ENCODE data around the gene QRSL1. TPM values are rescaled to one million over a fixed set of nuclear protein-coding genes. Genes with fewer than 3 reads are reported as not detected.

The QRSL1 gene
- total and polyA plus RNA-seq, 2 donors from 2014 or later = 12.5 to 18.0 TPM

GRCh38 chr6:106684011-106684410 is 54.6 kb downstream of the QRSL1 start:
- no peaks in the 10 kb centered on the region for H3K9me3 ChIP-seq (ENCODE audit: control insufficient read depth in 2 of 3, insufficient read depth in 1 of 3, low read length in 3 of 3)
- no peak overlapping the region for H3K9ac ChIP-seq (ENCODE audit: low read length in 3 of 3)
- H3K27ac ChIP-seq (ENCODE audit: low read depth in 2 of 2, low read length in 2 of 2) = no peak overlapping the region
- peaks cover 0 to 5% (median 0%) of the 10 kb centered on the region in 3 donors for H3K4me1 ChIP-seq (ENCODE audit: control insufficient read depth in 2 of 3, insufficient read depth in 2 of 3, low read depth in 1 of 3, low read length in 3 of 3)
- FAIRE-seq (no peak), DNase-seq (no peak)
- no peak overlapping the region for H3K4me3 ChIP-seq (ENCODE audit: low read length in 3 of 3)
- intact Hi-C loops (cut with DNase I) = no loop called here
- TF ChIP-seq CTCF (IDR thresholded peaks at IDR 0.05; ENCODE audit: borderline replicate concordance, extremely low read depth, insufficient read depth) = no peak
- no peaks in the 10 kb centered on the region for H3K27me3 ChIP-seq (ENCODE audit: control insufficient read depth, insufficient read depth, low read length)
- no peaks in the 10 kb centered on the region for H3K36me3 ChIP-seq (ENCODE audit: control insufficient read depth in 2 of 3, insufficient read depth in 3 of 3, low read length in 3 of 3)

- H3K27ac ChIP-seq (ENCODE audit: low read depth in 2 of 2, low read length in 2 of 2) = no peak overlapping the region
- H3K4me1 ChIP-seq (ENCODE audit: control insufficient read depth in 2 of 3, insufficient read depth in 2 of 3, low read depth in 1 of 3, low read length in 3 of 3) = peaks cover 0 to 5% (median 0%) of the 10 kb centered on the region in 3 donors
- DNase-seq (no peak), FAIRE-seq (no peak)
- H3K36me3 ChIP-seq (ENCODE audit: control insufficient read depth in 2 of 3, insufficient read depth in 3 of 3, low read length in 3 of 3) = no peaks in the 10 kb centered on the region
- H3K9ac ChIP-seq (ENCODE audit: low read length in 3 of 3) = no peak overlapping the region
- no peak overlapping the region for H3K4me3 ChIP-seq (ENCODE audit: low read length in 3 of 3)
- H3K27me3 ChIP-seq (ENCODE audit: control insufficient read depth, insufficient read depth, low read length) = no peaks in the 10 kb centered on the region
- intact Hi-C loops (cut with DNase I) = no loop called here
- TF ChIP-seq CTCF (IDR thresholded peaks at IDR 0.05; ENCODE audit: borderline replicate concordance, extremely low read depth, insufficient read depth) = no peak
- H3K9me3 ChIP-seq (ENCODE audit: control insufficient read depth in 2 of 3, insufficient read depth in 1 of 3, low read length in 3 of 3) = no peaks in the 10 kb centered on the region
Observed at GRCh38 chr6:106685833-106686232, 56.5 kb downstream of the QRSL1 start.

- Histone ChIP-seq H3K36me3 (ENCODE audit: control insufficient read depth in 2 of 3, insufficient read depth in 3 of 3, low read length in 3 of 3) (no peaks in the 10 kb centered on the region), H3K9me3 (ENCODE audit: control insufficient read depth in 2 of 3, insufficient read depth in 1 of 3, low read length in 3 of 3) (no peaks in the 10 kb centered on the region), H3K4me3 (ENCODE audit: low read length in 3 of 3) (peak overlapping the region in 2 of 3 donors; percentile 18 to 54), H3K4me1 (ENCODE audit: control insufficient read depth in 2 of 3, insufficient read depth in 2 of 3, low read depth in 1 of 3, low read length in 3 of 3) (peaks cover 0 to 21% (median 2%) of the 10 kb centered on the region in 3 donors), H3K27me3 (ENCODE audit: control insufficient read depth, insufficient read depth, low read length) (no peaks in the 10 kb centered on the region), H3K9ac (ENCODE audit: low read length in 3 of 3) (peak overlapping the region in 1 of 3 donors; percentile 62), H3K27ac (ENCODE audit: low read depth in 2 of 2, low read length in 2 of 2) (no peak overlapping the region)
- FAIRE-seq (no peak), DNase-seq (no peak)
- intact Hi-C loops (cut with DNase I) = no loop called here
- no peak for TF ChIP-seq CTCF (IDR thresholded peaks at IDR 0.05; ENCODE audit: borderline replicate concordance, extremely low read depth, insufficient read depth)
Observed at GRCh38 chr6:106688177-106688951, 59.0 kb downstream of the QRSL1 start.
